ENCODE results near the gene CELF2.

- TF ChIP-seq POLR2A (IDR thresholded peaks at IDR 0.05), result no peak
- no peak for TF ChIP-seq CTCF (IDR thresholded peaks at IDR 0.05)
Observed at GRCh38 chr10:11326913-11327616, 309.4 kb downstream of the CELF2 start.

Measured in suprapubic skin (tissue), 3 donors.